GM19035 (cell line): ENCODE data around the gene DDR2.
A peak's percentile ranks its signal among the peaks of the same experiment; 100 is the strongest.
"Not testable (repeated sequence)": the region's sequence is repeated elsewhere in the genome, so short reads cannot be mapped to it uniquely, and the experiment has no call there.

Experiments
- ATAC-seq: cut with Tn5 transposase; IDR thresholded peaks from one replicate; pipeline ENCODE4 v1.9.1; 2021; ENCODE audit not compliant: unreplicated experiment

The DDR2 gene

DNA sequence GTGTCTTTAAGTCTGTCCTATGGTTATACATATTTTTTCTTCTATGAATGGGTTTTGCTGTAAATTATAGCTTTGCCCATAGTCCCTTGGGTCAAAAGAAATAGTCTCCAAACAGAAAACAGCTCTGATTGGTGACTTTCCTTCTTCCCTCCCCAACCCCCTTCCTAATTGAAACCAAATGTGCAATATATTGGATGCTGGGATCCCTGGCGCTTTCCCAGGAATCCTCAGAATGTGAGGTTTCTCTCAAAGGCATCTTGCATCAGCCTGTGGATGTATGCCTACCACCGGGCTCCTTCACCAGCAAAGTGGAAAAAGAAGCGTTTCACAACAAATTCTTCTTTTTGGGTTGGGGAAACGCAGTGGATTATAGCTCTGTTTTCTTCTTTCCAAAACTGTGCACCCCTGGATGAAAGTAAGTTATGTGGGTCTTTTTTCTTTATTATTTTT is at the start of gene DDR2:
TSS of gene DDR2 (plus strand) at position 248 of the 450 bp plus-strand sequence. CDS start 86,600 bp downstream, outside the sequence.
- no peak for ATAC-seq

DNA sequence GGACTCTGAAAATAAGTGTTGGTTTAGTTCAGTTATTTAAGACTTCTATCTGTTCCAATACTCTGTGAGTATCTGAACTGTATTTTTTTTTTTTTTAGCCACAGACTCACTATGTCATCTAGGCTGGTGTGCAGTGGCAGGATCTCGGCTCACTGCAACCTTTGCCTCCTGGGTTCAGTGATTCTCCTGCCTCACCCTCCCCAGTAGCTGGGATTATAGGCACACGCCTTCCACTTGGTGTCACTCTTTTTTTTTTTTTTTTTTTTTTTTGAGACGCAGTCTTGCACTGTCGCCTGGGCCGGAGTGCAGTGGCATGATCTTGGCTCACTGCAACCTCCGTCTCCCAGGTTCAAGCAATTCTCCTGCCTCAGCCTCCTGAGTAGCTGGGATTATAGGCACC is 49.4 kb upstream of the DDR2 start:
- not testable (repeated sequence) for ATAC-seq

DNA sequence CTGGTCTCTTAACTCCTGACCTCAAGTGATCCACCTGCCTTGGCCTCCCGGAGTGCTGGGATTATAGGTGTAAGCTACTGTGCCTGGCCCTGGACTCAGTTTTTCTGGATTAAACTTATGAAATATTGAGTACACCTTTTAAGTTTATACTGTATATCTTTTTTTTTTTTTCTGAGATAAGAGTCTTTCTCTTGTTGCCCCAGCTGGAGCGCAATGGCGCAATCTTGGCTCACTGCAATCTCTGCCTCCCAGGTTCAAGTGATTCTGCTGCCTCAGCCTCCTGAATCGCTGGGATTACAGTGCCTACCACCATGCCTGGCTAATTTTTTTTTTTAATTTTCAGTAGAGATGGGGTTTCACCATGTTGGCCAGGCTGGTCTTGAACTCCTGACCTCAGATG is 47.2 kb upstream of the DDR2 start:
- ATAC-seq = not testable (repeated sequence)

DNA sequence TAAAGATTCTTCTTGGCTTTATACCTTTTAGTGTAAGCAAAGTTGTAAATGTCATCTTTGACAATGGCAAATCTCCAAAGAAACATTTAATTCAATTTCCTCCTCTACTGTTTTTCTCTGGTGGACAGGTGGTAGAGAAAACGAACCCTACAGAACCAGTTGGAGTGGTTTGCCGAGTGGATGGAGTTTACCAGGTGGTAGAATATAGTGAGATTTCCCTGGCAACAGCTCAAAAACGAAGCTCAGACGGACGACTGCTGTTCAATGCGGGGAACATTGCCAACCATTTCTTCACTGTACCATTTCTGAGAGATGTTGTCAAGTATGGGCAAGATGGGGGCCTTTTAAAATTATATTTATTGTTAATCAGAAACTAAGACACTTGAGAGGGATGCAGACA is 44.9 kb upstream of the DDR2 start:
- no peak for ATAC-seq

DNA sequence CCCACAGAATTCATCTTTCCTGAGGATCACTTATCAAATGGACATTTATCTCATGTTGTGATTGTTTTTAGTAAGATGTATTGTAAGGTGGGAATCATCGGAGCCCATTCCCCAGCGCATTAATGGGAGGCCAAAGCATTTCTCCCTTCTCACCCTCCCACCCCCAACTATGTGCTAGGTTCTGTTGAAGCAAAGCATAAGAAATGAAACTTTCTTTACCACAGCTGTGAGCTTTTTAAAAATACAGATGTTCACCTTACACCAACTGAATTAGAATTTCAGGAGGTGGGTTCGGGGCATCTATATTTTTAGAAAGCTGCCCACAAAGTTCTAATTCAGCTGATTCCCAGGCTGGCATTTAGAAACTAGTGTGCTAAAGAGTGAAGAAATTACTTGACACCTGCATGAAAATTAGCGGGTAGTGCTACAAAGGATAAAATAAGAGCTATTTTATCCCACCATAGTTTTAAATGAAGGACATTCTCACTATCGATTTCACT is 44.5 kb upstream of the DDR2 start:
- no peak for ATAC-seq

DNA sequence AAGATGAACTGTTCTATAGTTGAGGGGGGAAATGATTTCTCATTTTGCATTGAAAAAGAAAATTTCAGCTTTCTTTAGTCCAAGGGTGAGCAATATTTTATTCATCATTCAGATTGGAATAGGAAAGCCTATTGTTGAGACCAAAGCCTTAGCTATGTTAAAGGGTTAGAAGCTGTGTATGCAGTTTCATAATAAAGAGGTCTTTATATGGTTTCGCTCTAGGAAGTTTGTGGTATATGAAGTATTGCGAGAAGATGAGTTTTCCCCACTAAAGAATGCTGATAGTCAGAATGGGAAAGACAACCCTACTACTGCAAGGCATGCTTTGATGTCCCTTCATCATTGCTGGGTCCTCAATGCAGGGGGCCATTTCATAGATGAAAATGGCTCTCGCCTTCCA is 42.2 kb upstream of the DDR2 start:
- ATAC-seq = no peak

DNA sequence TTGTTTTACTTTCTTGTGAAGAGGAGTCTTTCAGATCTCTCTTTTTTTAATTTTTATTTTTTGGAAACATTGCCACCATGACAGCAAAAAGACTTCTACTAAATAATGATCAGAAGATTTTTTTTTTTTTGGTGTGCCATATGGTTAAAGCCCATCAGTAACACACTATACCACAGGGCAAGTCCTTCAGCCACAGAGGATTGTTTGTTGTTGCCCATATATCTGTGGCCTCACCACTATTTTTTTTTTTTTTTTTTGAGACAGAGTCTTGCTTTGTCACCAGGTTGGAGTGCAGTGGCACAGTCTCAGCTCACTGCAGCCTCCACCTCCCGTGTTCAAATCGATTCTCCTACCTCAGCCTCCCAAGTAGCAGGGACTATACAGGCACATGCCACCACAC is 41.6 kb upstream of the DDR2 start:
- ATAC-seq = no peak

DNA sequence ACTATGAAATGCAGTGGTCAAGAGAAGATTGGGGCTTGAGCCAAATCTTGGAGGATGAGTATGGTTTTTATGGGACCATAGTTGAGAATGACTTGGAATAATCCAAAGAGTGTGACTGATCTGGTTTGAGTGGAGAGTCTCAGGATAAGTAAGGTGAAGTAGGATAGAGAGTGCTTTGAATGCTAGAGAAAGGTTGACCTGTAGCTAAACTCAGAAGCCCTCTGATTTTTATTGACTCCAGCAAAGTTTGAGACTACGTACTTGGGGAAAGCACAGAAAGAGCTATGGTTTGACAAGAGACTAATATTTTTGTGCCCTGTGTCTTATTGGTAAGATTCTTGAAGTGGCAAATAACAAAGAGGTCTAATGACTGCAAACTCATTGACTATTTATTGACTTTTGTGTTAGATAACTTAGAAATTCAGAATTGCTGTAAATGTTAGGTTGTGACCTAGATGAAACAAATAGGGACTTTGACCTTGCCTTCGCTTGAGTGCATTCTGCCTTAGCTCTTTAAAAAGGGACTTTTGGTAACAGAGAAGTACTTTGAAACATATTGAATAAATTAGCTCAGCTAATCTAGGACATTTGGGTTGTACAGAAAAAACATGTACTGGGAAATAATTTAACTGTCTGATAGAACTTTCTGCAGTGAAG is 35.6 kb upstream of the DDR2 start:
- ATAC-seq = no peak

DNA sequence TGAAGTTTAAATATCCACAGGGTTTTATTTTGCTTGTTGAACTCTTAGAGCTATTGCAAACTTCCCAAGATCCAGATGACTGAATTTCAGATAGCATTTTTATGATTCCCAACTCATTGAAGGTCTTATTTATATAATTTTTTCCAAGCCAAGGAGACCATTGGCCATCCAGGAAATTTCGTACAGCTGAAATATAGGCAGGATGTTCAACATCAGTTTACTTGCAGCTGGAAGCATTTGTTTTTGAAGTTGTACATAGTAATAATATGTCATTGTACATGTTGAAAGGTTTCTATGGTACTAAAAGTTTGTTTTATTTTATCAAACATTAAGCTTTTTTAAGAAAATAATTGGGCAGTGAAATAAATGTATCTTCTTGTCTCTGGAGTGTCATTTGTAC is 32.8 kb upstream of the DDR2 start:
- no peak for ATAC-seq

DNA sequence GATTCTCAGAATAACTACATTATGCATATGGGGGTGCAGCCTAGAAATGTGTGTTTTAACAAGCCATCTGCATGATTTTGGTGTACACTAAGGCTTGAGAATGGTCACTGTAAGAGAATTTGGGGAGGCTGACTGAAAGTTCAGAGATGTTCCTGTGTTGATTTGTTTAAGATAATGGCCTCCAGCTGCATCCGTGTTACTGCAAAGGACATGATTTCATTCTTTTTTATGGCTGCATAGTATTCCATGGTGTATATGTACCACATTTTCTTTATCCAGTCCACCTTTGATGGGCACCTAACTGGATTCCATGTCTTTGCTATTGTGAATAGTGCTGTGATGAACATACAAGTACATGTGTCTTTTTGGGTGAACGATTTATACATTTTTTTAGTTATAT is 29.1 kb upstream of the DDR2 start:
- not testable (repeated sequence) for ATAC-seq

DNA sequence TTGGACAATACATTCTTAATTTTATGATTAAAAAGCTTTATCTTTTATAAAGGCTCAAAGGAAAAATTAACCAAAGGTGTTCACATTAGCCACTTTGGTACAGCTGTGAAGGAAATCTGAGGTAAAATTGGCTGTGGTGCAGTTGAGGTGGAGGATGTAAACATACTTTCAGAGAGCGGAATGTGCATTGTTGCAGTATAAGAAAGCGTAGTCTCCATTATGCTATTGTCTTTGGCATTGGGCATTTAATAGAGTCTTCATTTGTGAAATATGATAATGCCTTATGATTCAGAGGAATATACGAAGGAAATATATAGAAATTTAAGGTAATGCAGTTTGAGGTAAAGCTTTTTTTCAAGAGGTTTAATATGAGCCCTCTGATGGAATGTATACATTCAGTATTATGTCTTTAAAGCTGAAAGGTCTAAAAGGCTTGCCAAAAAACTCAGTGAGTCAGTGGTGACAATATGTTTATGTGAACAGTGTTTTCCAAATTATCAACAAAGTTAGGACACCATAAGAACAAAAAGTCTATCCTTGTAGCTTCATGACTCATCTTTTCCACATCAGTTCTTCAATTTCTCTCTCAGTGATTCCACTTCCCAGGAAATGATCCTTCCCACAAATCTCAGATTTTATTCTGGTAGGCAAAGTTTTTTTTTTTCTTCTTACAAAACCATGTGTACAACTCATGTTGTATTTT is 26.9 kb upstream of the DDR2 start:
- ATAC-seq = no peak

DNA sequence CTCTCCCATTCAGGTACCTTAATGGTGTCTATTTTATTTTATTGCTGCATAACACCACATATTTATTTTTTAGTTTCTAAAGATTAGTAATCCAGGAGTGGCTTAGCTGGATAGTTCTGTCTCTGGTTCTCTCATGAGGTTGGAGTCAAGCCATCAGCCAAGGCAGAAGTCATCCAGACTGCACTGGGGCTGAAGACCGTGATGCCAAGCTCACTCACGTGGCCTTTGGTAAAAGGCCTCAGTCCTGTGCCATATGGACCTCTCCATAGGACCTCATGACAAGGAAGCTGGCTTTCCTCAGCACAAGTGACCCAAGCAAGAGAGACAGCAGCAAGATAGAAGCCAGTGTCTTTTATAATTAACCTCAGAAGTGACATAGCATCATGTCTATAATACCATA is 23.0 kb upstream of the DDR2 start:
- no peak for ATAC-seq

DNA sequence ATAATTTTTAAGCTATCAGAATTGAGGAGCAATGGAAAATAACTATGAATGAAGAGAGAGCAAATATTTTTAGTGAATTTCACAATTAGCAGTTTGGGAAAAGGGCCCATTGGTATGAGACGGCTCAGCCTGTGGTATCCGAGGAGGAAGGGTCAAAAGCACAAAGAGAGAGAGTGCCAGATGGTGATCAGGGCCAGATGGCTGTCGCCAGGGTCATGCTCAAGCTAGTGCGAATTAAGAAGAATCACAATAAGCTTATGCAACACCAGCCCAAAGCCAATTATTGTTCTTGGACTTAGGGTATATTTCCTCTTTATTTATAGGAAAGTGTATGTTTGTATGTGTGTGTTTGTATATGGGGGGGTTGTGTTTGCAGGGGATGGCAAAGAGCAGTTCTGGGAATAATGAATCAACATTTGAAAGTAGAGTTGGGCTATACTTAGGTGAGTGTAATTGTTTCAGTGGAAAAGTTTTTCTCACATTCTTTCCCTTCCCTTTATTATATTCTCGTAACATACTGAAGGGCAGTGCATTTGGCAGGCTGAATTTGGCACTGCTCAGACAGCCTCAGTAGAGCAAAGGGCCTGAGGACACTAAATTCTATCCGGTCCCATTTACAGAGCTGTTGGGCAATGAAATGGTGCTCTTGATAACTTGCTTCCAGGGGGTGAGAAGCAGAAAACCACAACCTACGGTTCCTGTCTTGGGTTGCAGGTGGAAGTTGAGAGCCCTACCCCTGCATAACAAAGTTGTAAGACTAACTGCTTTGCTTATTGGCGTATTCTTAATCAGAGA is 19.5 kb upstream of the DDR2 start:
- ATAC-seq = peak; percentile 23

DNA sequence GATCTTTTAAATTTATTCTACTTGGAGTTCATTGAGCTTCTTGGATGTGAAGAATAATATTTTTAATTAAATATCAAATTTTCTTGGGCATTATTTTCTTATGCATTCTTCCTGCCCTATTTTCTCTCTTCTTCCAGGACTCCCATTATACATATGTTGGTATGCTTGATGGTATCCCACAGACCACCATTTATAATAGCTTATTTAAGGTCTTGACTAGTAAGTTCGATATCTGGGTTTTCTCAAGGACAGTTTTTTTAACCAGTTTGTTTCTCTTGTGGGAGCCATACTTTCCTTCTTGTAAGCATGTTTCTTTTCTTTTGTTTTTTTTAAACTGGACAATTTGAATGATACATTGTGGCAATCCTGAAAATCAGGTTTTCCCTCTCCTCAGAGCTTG is 15.4 kb upstream of the DDR2 start:
- ATAC-seq = no peak

DNA sequence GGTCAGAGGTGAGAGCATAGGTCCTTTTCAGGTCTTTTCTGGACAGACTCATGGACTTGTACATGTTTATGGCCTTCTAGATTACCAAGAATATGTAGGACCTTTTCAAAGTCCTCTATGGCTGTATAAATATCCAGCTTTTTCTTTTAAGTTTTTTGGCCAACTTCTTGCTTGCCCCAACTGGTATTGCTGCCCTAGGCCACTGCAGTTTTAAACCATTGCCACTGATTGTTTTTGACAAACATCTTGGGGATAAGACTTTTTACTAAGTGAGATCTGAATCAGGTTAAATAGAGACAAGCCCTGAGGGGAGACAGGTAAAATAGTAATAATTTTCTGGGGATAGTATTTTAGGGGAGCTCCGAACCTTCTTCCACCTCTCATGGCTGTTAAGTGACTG is 14.8 kb upstream of the DDR2 start:
- no peak for ATAC-seq

DNA sequence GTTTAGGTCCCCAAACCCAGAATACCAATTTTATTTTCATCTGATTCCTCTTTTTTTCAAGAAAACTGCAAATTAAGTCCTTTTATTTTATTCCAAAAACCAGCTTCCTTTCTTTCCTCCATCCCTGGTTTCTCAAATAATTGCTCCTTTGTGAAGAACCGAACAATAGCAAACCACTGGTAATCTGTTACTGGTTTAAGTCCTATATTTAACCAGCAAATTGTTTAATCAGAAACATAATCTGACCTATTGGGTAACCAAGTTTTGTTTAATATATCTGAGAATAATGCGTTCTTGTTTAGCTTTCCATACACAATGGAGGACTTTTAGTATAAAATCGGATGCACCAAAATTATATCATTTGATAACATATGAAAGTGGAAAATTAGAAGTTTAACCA is 13.2 kb upstream of the DDR2 start:
- ATAC-seq = no peak

DNA sequence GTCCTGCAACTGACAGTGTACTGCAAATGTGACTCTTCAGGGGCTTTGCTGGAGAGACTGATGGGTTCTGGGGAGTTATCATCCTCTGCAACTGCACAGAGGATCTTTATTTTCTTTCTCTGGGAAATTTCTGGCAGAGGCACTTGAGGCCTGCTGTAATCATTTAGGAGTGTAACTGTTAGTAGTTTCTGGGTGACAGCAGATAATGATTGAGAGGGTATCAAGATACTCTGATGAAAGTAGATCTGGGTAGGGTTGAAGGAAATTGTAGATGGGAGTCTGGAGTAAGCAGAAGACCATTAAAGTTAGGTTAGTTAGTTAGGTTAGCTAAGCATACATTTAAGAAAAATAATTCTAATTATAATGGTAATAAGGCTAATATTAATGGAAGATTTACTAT is 11.0 kb upstream of the DDR2 start:
- no peak for ATAC-seq

DNA sequence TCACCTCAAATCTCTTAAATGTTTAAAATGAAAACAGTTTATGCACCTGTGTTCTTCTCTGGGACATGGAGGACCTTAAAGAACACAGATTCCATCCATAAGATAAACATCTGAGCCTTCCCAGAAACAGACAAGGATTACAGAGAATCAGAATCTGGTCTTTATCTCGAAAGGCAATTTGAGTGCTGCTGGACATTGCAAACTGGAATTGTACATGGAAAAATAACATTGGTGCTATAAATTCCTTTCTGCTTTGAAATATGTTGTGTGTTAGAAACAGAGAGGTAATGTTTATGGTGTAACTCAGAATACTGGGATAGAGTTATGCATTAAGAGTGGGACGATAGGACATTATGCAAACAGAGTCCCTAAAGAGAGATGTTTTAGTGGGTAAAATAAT is 6.6 kb upstream of the DDR2 start:
- ATAC-seq = no peak

DNA sequence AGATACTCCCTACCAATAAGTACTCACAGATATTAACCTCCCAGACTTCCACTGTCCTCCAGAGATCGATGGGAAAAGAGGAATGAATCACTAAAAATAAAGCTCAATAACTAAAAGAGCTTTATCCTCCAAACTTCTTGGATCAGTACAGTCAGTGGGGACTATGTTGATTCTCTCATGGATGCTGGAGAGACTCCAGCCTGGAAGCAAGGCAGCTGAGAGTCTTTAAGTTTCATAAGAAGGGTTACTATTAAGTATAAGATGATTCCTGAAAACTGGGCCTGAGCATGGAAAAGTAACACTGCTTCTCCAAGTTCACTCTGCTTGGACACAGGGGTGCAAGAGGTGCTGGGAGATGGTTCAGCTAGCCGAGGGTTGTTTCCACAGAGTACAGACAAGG is 6.2 kb upstream of the DDR2 start:
- no peak for ATAC-seq

DNA sequence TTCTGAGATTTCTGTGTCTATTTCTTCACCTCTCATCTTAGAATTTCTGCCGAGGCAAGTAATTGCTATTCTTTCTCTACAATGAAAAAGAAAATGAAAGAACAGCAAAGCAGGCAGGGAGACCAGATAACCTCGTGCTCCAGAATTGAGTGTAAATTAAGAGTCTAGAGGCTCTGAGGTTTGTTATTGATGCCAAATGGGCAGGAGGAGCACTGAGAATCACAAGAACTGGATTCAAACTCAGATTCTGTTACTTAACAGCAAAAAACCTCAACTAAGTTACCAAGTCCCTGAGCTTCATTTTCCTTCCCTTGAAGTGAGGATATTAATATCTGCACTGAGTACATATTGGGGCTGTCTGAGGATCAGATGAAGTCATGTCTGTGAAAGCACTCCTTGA is 5.5 kb upstream of the DDR2 start:
- no peak for ATAC-seq

DNA sequence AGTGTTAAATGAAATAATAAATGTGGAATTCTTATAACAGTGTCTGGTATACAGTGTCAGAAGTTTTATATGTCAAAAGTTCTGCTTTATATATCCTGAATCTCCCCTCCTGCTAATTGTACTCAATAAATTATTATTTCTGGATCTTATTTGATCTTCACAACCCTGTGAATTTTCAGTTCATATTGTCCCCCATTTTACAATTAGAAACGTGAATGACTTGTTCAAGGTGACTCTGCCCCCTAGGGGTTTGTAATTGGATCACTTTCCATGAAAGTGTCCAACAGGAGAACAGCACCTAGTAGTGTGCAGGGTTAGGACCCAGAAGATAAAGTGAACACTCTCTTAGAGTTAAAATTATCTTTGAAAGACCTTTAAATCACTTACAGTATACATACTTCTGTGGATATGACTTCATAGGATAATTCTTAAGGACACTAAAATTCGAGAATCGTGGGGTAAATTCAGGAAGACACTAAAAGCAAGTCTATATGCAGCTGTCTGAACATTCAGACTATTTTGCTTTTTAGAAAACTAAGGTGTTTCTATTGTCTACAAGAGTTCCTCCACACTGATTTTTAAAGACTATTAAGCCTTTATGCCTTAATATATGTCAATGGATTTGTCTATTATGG is 4.5 kb upstream of the DDR2 start:
- no peak for ATAC-seq
